Memory B cell (primary cell): ENCODE measurements around the gene CD19.

Experiments used
- ATAC-seq: fragments of 150-1000 bp; cut with Tn5 transposase; 2 replicates; pipeline ENCODE4 v1.10.0; 2021; ENCODE audit warnings: low read depth, mild to moderate bottlenecking, moderate library complexity
- DNase-seq, 2 donors: peaks; one replicate each; pipeline ENCODE4 v3.0.0; 2022; ENCODE audit warnings: low spot score in 2 of 2
- H3K27ac Mint-ChIP-seq: one replicate; pipeline ENCODE4 v1.8.0; 2022; ENCODE audit warnings: mild to moderate bottlenecking, moderate library complexity, mixed read lengths
- H3K27me3 Mint-ChIP-seq: one replicate; pipeline ENCODE4 v1.8.0; 2022; ENCODE audit warnings: mixed read lengths
- H3K36me3 Mint-ChIP-seq: one replicate; pipeline ENCODE4 v1.8.0; 2022; ENCODE audit warnings: mild to moderate bottlenecking, mixed read lengths
- H3K4me1 Mint-ChIP-seq: one replicate; pipeline ENCODE4 v1.8.0; 2022; ENCODE audit warnings: mixed read lengths
- H3K4me3 Mint-ChIP-seq: one replicate; pipeline ENCODE4 v1.8.0; 2022; ENCODE audit warnings: mild to moderate bottlenecking, moderate library complexity, mixed read lengths
- H3K9me3 Mint-ChIP-seq: one replicate; pipeline ENCODE4 v1.8.0; 2022; ENCODE audit warnings: mixed read lengths

Gene CD19

DNA sequence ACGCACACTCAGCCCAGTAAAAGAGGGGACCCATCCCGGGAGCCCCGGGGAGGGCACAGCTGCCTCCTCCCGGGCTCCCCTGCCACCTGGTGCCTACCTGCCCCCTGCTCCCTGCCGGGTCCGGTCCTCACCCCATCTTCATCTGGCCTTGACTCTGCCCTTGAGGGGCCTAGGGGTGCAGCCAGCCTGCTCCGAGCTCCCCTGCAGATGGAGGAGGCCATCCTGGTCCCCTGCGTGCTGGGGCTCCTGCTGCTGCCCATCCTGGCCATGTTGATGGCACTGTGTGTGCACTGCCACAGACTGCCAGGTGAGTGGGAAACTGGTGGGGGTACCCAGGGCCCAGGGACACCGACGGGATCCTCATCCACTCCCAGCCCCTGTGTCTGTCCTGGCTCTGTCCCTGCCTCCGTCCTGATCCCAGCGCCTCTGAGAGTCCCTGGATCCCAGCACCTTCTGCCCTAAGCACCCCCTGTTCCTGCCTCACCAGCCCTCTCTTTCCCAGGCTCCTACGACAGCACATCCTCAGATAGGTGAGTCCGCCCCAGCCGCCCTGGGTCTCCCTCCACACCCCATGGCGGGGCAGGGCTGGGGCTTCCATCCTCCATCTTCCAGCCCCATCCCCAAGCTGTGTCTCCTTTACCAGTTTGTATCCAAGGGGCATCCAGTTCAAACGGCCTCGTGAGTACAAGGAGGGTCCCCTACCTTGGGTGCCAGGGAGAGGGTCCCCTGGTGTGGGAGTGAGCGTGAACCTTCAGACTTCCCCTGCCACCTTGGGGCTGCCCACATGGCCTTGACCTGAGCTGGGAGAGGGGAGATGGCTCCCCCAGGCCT lies 53.7 kb downstream of the CD19 start:
- Mint-ChIP-seq H3K4me3 (peak overlapping the region; percentile 54), H3K9me3 (peaks cover 6% of the 10 kb centered on the region), H3K36me3 (peaks cover 52% of the 10 kb centered on the region), H3K27me3 (no peaks in the 10 kb centered on the region), H3K4me1 (peaks cover 15% of the 10 kb centered on the region), H3K27ac (no peak overlapping the region)
- DNase-seq, result no peak
- ATAC-seq, result no peak

DNA sequence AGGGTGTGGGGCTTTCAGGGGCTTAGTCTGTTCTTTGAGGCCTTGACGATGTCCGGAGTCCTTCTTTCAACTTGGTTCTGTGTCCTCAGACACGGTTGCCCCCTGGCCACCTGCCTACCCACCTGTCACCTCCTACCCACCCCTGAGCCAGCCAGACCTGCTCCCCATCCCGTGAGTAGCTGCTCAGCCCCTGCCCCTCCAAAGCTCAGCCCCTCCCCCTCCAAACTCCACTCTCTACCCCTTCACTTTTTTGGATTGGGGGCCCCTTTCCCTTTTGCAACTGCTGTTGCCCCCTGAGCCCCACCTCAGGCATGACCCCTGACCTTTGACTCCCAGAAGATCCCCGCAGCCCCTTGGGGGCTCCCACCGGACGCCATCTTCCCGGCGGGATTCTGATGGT lies 54.3 kb downstream of the CD19 start:
- H3K4me1 Mint-ChIP-seq, result peaks cover 15% of the 10 kb centered on the region
- H3K36me3 Mint-ChIP-seq, result peaks cover 49% of the 10 kb centered on the region
- peaks cover 6% of the 10 kb centered on the region for H3K9me3 Mint-ChIP-seq
- H3K27me3 Mint-ChIP-seq, result no peaks in the 10 kb centered on the region
- no peak for DNase-seq
- no peak overlapping the region for H3K27ac Mint-ChIP-seq
- no peak for ATAC-seq
- no peak overlapping the region for H3K4me3 Mint-ChIP-seq

DNA sequence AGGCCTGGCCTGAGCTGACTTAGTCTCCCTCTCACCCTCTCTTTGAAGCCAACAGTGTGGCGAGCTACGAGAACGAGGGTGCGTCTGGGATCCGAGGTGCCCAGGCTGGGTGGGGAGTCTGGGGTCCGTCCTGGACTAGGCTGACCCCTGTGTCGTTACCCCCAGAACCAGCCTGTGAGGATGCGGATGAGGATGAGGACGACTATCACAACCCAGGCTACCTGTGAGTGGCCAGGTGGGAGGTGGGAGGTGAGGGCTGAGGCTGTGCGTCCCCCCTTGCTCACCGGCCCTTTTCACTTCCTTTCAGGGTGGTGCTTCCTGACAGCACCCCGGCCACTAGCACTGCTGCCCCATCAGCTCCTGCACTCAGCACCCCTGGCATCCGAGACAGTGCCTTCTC lies 54.7 kb downstream of the CD19 start:
- ATAC-seq, result no peak
- no peak overlapping the region for H3K4me3 Mint-ChIP-seq
- no peak overlapping the region for H3K27ac Mint-ChIP-seq
- H3K36me3 Mint-ChIP-seq, result peaks cover 47% of the 10 kb centered on the region
- no peak for DNase-seq
- H3K27me3 Mint-ChIP-seq, result no peaks in the 10 kb centered on the region
- H3K9me3 Mint-ChIP-seq, result peaks cover 6% of the 10 kb centered on the region
- peaks cover 15% of the 10 kb centered on the region for H3K4me1 Mint-ChIP-seq

DNA sequence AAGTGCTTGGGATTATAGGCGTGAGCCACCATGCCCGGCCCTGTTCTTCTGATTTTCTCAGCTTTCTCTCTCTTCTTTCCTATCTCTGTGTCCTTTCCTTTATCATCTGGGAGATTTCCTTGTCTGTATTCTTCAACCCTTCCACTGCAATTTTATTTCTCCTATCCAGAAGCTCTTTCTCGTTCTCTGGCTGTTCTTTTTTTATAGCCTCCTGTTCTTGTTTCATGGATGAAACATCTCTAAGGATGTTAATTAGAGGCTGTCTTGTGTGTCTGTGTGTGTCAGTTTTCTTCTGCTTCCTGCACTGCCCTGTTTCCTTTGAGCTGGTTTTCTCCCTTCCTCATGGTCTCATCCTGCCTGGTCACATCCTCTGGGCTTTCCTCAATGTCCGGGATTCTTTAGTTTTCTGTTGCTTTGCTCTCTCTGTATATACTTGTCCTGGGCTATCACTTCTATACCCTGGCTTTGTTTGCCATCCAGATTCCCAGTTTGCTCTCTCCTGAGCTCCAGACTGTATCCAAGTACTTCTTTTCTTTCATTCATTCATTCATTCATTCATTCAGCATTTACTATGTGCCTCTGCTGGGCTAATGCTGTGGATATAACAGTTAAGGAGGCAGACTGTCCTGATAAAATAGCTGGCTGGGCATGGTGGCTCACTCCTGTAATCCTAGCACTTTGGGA lies 55.5 kb downstream of the CD19 start:
- DNase-seq (no peak), ATAC-seq (no peak)
- H3K36me3 Mint-ChIP-seq, result peaks cover 39% of the 10 kb centered on the region
- H3K4me3 Mint-ChIP-seq, result no peak overlapping the region
- H3K9me3 Mint-ChIP-seq, result peaks cover 6% of the 10 kb centered on the region
- H3K27me3 Mint-ChIP-seq, result no peaks in the 10 kb centered on the region
- H3K27ac Mint-ChIP-seq, result no peak overlapping the region
- H3K4me1 Mint-ChIP-seq, result peaks cover 15% of the 10 kb centered on the region
